Spleen (tissue), 7 donors: ENCODE results near the gene CNEP1R1.

ENCODE experiments used
- POLR2AphosphoS5 ChIP-seq, 3 donors: sonication (generic); formaldehyde crosslinking; IDR thresholded peaks; one replicate each; pipeline ENCODE4 v1.5.1; 2017; ENCODE audit warnings: antibody characterized with exemption in 3 of 3
- TF ChIP-seq, protein P1 (sequence below), 11 experiments: fragments of 200-600 bp in 7 of 11; fragments of 450-650 bp in 4 of 11; sonication (generic) in 4 of 11; IDR thresholded peaks in 8 of 11; conservative IDR thresholded peaks in 3 of 11; 1 replicate in 7 of 11; 2 replicates in 4 of 11; pipeline versions ENCODE4 v1.4.0 to v1.8.0; 2016 to 2021; ENCODE audit warnings: antibody characterized with exemption in 11 of 11, inconsistent platforms in 4 of 11, mild to moderate bottlenecking in 1 of 11
- donor health status: DM: no; HTN: no; CAD: no; lungs with moderate emphysema.
- donor health status: DM: no; HTN: no; CAD: no.
- donor health status: DM: no; HTN: no; CAD: no.

DNA sequence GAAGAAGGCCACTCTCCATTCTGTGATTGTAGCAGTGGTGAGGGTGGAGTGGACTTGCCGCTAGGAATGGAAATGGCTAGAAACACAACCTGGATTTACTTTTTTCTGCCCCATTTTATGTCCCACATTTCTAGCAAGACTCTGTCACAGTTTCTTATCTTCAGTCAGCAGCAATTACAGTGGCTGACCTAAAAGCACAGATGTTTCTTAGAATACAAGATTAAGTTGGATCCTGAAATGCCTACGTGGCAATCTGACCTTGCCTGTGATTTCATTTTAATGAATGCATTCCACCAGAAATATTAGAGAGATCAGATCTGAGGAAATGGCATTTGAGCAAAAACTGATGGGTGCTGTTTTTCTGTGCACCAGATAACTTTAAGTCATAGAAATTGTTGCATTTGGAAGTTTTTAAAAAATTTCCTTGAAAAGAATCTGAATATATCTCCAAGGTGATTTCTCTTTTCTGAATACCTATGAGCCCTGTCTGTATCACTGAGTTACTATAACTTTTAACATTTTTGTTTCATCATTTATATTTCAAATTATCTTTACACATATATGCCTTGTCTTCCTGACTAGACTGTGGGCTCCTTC is 46.1 kb downstream of the CNEP1R1 start:
- TF ChIP-seq, protein P1, sequence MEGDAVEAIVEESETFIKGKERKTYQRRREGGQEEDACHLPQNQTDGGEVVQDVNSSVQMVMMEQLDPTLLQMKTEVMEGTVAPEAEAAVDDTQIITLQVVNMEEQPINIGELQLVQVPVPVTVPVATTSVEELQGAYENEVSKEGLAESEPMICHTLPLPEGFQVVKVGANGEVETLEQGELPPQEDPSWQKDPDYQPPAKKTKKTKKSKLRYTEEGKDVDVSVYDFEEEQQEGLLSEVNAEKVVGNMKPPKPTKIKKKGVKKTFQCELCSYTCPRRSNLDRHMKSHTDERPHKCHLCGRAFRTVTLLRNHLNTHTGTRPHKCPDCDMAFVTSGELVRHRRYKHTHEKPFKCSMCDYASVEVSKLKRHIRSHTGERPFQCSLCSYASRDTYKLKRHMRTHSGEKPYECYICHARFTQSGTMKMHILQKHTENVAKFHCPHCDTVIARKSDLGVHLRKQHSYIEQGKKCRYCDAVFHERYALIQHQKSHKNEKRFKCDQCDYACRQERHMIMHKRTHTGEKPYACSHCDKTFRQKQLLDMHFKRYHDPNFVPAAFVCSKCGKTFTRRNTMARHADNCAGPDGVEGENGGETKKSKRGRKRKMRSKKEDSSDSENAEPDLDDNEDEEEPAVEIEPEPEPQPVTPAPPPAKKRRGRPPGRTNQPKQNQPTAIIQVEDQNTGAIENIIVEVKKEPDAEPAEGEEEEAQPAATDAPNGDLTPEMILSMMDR (IDR thresholded peaks at IDR 0.05 in 8 of 11, conservative IDR thresholded peaks at IDR 0.05 in 3 of 11), result no peak
- TF ChIP-seq POLR2AphosphoS5 (IDR thresholded peaks at IDR 0.05), result no peak
